Duodenal mucosa (tissue), 2 donors: Measurements from ENCODE around the gene CD99L2.

Source experiments
- H3K27ac ChIP-seq: one replicate; pipeline ENCODE4 v1.7.0; 2013; ENCODE audit warnings: low read depth, low read length
- H3K27me3 ChIP-seq, 2 donors: one replicate each; pipeline ENCODE4 v1.7.0; 2013; ENCODE audit warnings: low read length in 2 of 2, control low read depth in 1 of 2; ENCODE audit not compliant: insufficient read depth in 2 of 2, control insufficient read depth in 1 of 2
- H3K36me3 ChIP-seq, 2 donors: one replicate each; pipeline ENCODE4 v1.7.0; 2013; ENCODE audit warnings: low read length in 2 of 2, control low read depth in 1 of 2; ENCODE audit not compliant: insufficient read depth in 2 of 2, control insufficient read depth in 1 of 2
- H3K4me1 ChIP-seq, 2 donors: one replicate each; pipeline ENCODE4 v1.7.0; 2013; ENCODE audit warnings: low read length in 2 of 2, control low read depth in 1 of 2; ENCODE audit not compliant: insufficient read depth in 2 of 2, control insufficient read depth in 1 of 2
- H3K4me3 ChIP-seq, 2 donors: one replicate each; pipeline ENCODE4 v1.7.0; 2013; ENCODE audit warnings: low read length in 2 of 2, low read depth in 1 of 2
- H3K9ac ChIP-seq, 2 donors: one replicate each; pipeline ENCODE4 v1.7.0; 2013; ENCODE audit warnings: low read length in 2 of 2, low read depth in 1 of 2
- H3K9me3 ChIP-seq, 2 donors: one replicate each; pipeline ENCODE4 v1.7.0; 2013; ENCODE audit warnings: low read length in 2 of 2, control low read depth in 1 of 2; ENCODE audit not compliant: control insufficient read depth in 1 of 2

The CD99L2 gene

DNA sequence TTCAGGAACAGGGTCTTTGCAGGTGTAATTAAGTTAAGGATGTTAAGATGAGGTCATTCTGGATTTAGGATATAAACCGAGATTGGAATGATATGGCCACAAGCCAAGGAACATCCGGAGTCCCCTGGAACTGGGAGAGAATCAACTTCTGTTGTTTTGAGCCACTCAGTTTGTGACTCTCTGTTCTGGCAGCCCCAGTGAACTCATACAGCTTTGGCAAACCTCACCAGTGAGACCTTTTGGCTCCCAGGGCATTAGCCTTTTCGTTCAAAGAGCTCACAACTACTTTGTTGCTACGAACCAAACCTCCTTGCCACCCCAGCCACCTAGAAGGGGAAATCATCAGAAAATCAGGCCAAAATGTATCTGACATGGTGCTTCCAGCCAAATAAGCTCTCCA is 124.8 kb downstream of the CD99L2 start:
- H3K27me3 ChIP-seq = no peaks in the 10 kb centered on the region
- peaks cover 0 to 8% of the 10 kb centered on the region in 2 donors for H3K36me3 ChIP-seq
- no peaks in the 10 kb centered on the region for H3K9me3 ChIP-seq
- no peak overlapping the region for H3K4me3 ChIP-seq
- no peak overlapping the region for H3K27ac ChIP-seq
- no peaks in the 10 kb centered on the region for H3K4me1 ChIP-seq
- no peak overlapping the region for H3K9ac ChIP-seq

DNA sequence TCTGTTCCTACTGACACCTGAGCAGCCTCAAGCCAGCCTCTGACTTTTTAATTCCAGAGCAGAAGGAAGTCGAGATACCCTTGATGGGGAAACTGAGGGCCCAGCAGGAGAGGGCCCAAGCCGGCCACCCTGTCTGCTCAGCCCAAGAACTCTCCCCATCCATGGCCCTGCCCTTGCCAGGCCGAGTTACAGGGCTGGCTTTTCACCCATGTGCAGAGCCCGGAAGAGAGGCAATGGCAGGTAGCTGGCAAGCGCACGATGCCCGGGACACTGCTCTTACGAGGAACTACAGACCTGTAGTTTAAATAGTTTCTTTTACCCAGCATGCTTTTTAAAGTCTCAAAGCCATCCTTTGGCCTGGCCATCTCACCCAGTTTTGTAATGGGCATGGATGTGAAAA is 125.4 kb downstream of the CD99L2 start:
- Histone ChIP-seq H3K4me1 (no peaks in the 10 kb centered on the region), H3K9ac (no peak overlapping the region), H3K27me3 (no peaks in the 10 kb centered on the region), H3K27ac (no peak overlapping the region), H3K36me3 (peaks cover 0 to 8% of the 10 kb centered on the region in 2 donors), H3K9me3 (no peaks in the 10 kb centered on the region), H3K4me3 (no peak overlapping the region)

- peaks cover 0 to 8% of the 10 kb centered on the region in 2 donors for H3K36me3 ChIP-seq
These were observed 126.1 kb downstream of the CD99L2 start for GRCh38 chrX:150772150-150772970.

GRCh38 chrX:150771116-150771515 is 127.4 kb downstream of the CD99L2 start:
- no peaks in the 10 kb centered on the region for H3K9me3 ChIP-seq
- no peak overlapping the region for H3K27ac ChIP-seq
- H3K27me3 ChIP-seq = no peaks in the 10 kb centered on the region
- no peak overlapping the region for H3K9ac ChIP-seq
- H3K4me3 ChIP-seq = no peak overlapping the region
- H3K4me1 ChIP-seq = peaks cover 0 to 5% of the 10 kb centered on the region in 2 donors
- H3K36me3 ChIP-seq = peaks cover 0 to 8% of the 10 kb centered on the region in 2 donors

More at GRCh38 chrX:150772150-150772970, 126.1 kb downstream of the CD99L2 start:
- Histone ChIP-seq H3K4me3 (no peak overlapping the region), H3K9me3 (no peaks in the 10 kb centered on the region), H3K9ac (no peak overlapping the region), H3K27ac (no peak overlapping the region), H3K27me3 (no peaks in the 10 kb centered on the region), H3K4me1 (peaks cover 0 to 1% of the 10 kb centered on the region in 2 donors)

DNA sequence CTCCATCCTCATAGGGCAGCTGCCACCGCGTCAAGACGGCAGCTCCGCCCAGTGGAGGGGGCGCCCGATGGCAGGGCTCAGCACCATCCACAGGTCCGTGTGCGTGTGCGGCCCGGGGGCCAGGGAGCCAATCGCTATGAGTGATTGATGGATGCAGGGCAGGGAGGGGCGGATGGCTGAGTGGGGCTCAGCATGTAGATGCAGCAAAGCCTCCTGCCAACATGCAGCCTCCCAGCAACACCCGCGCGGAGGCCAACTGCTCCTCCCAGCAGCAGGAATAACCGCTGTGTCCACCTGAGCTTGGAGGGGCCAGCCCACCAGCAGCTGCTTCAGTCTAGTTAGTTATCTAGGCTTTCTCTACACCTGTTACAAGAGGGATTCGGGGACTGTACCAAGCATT is 127.8 kb downstream of the CD99L2 start:
- no peak overlapping the region for H3K9ac ChIP-seq
- no peaks in the 10 kb centered on the region for H3K27me3 ChIP-seq
- H3K36me3 ChIP-seq = peaks cover 0 to 8% of the 10 kb centered on the region in 2 donors
- H3K27ac ChIP-seq = no peak overlapping the region
- H3K4me3 ChIP-seq = no peak overlapping the region
- no peaks in the 10 kb centered on the region for H3K9me3 ChIP-seq
- H3K4me1 ChIP-seq = peaks cover 0 to 5% of the 10 kb centered on the region in 2 donors

GRCh38 chrX:150769408-150769807 is 129.1 kb downstream of the CD99L2 start:
- H3K27me3 ChIP-seq = no peaks in the 10 kb centered on the region
- peaks cover 0 to 5% of the 10 kb centered on the region in 2 donors for H3K4me1 ChIP-seq
- no peak overlapping the region for H3K27ac ChIP-seq
- no peak overlapping the region for H3K4me3 ChIP-seq
- H3K9ac ChIP-seq = no peak overlapping the region
- H3K36me3 ChIP-seq = peaks cover 0 to 8% of the 10 kb centered on the region in 2 donors
- H3K9me3 ChIP-seq = no peaks in the 10 kb centered on the region

DNA sequence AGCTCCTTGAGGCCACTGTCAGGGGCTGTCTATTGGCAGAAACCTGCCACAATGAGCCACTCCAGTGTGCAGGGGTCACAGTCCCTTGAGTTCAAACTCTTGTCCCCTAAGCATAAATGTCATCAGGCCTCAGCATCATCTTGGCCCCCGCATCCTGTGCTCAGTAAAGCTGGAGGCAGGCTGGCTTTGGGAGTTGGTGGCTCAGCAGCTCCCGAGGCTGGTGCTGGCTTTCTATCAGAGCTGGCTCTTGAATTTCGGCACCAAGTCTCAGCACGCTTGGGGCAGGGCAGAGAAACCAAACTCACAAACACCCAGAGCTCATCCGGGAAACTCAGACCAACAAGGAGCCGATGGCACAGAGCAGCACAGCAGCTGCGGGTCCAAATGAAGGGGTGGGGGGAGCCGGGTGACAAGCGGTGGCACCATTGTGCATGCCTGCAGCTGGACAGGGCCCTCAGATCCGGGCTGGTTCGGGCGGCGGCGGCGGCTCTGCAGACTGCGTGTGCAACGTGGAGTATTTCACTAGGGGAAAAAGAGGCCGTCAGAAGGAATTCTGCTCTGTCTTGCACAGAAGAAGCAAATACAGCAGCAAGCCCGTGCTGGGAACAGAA is 129.8 kb downstream of the CD99L2 start:
- Histone ChIP-seq H3K4me1 (peaks cover 0 to 5% of the 10 kb centered on the region in 2 donors), H3K36me3 (peaks cover 0 to 9% of the 10 kb centered on the region in 2 donors), H3K9me3 (no peaks in the 10 kb centered on the region), H3K27ac (no peak overlapping the region), H3K4me3 (no peak overlapping the region), H3K27me3 (no peaks in the 10 kb centered on the region), H3K9ac (no peak overlapping the region)

DNA sequence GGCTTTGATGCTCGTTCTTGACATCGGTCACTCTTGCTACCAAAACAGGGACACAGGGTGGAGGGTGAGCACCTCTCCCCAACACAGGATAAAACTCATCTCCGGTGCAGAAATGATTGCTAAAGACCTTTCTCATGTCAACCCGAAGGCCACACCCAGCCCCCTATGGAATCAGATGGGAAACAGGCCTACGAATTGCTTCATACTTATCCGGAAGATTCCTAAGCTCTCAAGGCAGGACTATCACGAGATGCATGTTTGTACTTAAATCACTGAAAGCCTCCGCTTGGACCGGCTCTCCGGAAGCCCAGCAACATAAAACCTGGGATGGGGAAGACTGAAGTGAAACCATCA is 130.4 kb downstream of the CD99L2 start:
- Histone ChIP-seq H3K27ac (no peak overlapping the region), H3K9me3 (no peaks in the 10 kb centered on the region), H3K4me1 (peaks cover 0 to 5% of the 10 kb centered on the region in 2 donors), H3K9ac (no peak overlapping the region), H3K27me3 (no peaks in the 10 kb centered on the region), H3K36me3 (peaks cover 0 to 14% of the 10 kb centered on the region in 2 donors), H3K4me3 (no peak overlapping the region)

DNA sequence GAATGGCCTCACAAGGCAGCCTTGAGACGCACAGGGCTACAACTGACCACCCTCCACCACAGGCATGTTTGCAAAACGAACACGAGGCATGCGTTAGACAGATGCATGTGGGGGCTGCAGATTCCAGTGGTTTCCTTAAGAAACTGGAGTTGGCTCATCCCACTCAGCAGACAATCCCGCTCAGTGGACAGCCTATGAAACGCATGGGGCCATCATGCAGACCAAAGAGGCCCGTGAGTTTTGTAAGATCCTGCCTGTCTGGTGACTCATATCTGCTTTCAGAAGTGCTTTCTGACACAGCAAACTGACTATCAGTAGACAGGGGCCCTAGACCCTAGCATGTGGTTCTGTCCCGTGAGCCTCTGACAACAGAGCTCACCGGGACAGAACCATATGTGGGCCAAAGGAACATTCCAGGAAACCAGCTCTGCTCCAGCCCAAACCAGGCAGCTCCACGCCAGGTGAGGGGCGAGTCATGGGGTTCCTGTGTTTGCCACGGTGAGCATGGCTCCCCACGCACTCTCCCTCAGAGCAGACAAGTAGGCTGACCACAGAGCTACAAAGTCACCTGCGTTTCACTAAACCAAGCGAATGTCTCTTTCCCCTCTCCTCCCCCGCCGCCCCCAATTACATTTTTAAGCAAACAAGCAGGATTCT is 130.9 kb downstream of the CD99L2 start:
- H3K27me3 ChIP-seq = no peaks in the 10 kb centered on the region
- no peaks in the 10 kb centered on the region for H3K9me3 ChIP-seq
- peaks cover 0 to 5% of the 10 kb centered on the region in 2 donors for H3K4me1 ChIP-seq
- H3K4me3 ChIP-seq = no peak overlapping the region
- no peak overlapping the region for H3K27ac ChIP-seq
- H3K9ac ChIP-seq = no peak overlapping the region
- H3K36me3 ChIP-seq = peaks cover 0 to 16% of the 10 kb centered on the region in 2 donors

- Histone ChIP-seq H3K4me3 (no peak overlapping the region), H3K4me1 (peaks cover 0 to 5% of the 10 kb centered on the region in 2 donors), H3K36me3 (peaks cover 0 to 18% of the 10 kb centered on the region in 2 donors), H3K27ac (no peak overlapping the region), H3K9ac (no peak overlapping the region), H3K9me3 (no peaks in the 10 kb centered on the region), H3K27me3 (no peaks in the 10 kb centered on the region)
These were observed 131.4 kb downstream of the CD99L2 start for GRCh38 chrX:150767045-150767395.
